HepG2 (cell line): Measurements from ENCODE around the gene HMCN2. TPM values are rescaled to one million over a fixed set of nuclear protein-coding genes. Genes with fewer than 3 reads are reported as not detected.

Experiments used
- ASH2L ChIP-seq: fragments of 300-600, 200-600 bp; sonication (generic); IDR thresholded peaks from 2 replicates; pipeline ENCODE4 v1.7.0; 2017; ENCODE audit warnings: low read depth, mild to moderate bottlenecking, moderate library complexity, mixed read lengths, low read length; ENCODE audit not compliant: insufficient read length
- BORCS8-MEF2B ChIP-seq: sonication (generic); formaldehyde crosslinking; IDR thresholded peaks from 2 replicates; pipeline ENCODE4 v1.8.0; 2022; ENCODE audit warnings: mild to moderate bottlenecking, missing genetic modification reagents
- CCDC6 ChIP-seq: sonication (generic); formaldehyde crosslinking; IDR thresholded peaks from 2 replicates; pipeline ENCODE4 v1.8.1; 2022; ENCODE audit warnings: mild to moderate bottlenecking, missing genetic modification reagents, moderate library complexity
- CEBPZ ChIP-seq: IDR thresholded peaks from 2 replicates; pipeline ENCODE4 v1.6.1; 2012; ENCODE audit warnings: low read length, improper control_type of control experiment
- FOSL2 ChIP-seq: sonication (generic); formaldehyde crosslinking; IDR thresholded peaks from 2 replicates; pipeline ENCODE4 v1.4.0; 2020; ENCODE audit warnings: missing genetic modification reagents
- HOXA9 ChIP-seq: sonication (generic); formaldehyde crosslinking; IDR thresholded peaks from 2 replicates; pipeline ENCODE4 v1.8.1; 2022; ENCODE audit warnings: missing genetic modification reagents, mild to moderate bottlenecking, moderate library complexity, borderline replicate concordance
- IRF9 ChIP-seq: sonication (generic); formaldehyde crosslinking; IDR thresholded peaks from 2 replicates; pipeline ENCODE4 v1.8.0; 2022; ENCODE audit warnings: missing genetic modification reagents, mild to moderate bottlenecking, borderline replicate concordance
- KDM2A ChIP-seq: sonication (generic); formaldehyde crosslinking; IDR thresholded peaks from 2 replicates; pipeline ENCODE4 v1.4.0; 2020; ENCODE audit warnings: low read depth, missing genetic modification reagents, borderline replicate concordance
- KMT2B ChIP-seq: IDR thresholded peaks from 2 replicates; pipeline ENCODE4 v1.6.1; 2016; ENCODE audit warnings: missing genetic modification reagents, missing compliant biosample characterization
- MED1 ChIP-seq: sonication (generic); formaldehyde crosslinking; IDR thresholded peaks from 2 replicates; pipeline ENCODE4 v1.4.0; 2020; ENCODE audit warnings: missing genetic modification reagents
- NRL ChIP-seq: sonication (generic); formaldehyde crosslinking; IDR thresholded peaks from 2 replicates; pipeline ENCODE4 v1.5.0; 2020; ENCODE audit warnings: missing genetic modification reagents, mild to moderate bottlenecking, moderate library complexity, borderline replicate concordance
- PAWR ChIP-seq: sonication (generic); formaldehyde crosslinking; IDR thresholded peaks from 2 replicates; pipeline ENCODE4 v1.4.0; 2020; ENCODE audit warnings: missing genetic modification reagents, mild to moderate bottlenecking, borderline replicate concordance
- SNAPC4 ChIP-seq: sonication (generic); formaldehyde crosslinking; IDR thresholded peaks from 2 replicates; pipeline ENCODE4 v1.4.0; 2020; ENCODE audit warnings: mild to moderate bottlenecking, missing genetic modification reagents
- SP5 ChIP-seq: IDR thresholded peaks from 2 replicates; pipeline ENCODE4 v1.6.1; 2016; ENCODE audit warnings: low read depth, borderline replicate concordance
- TBX2 ChIP-seq: sonication (generic); formaldehyde crosslinking; IDR thresholded peaks from 2 replicates; pipeline ENCODE4 v1.5.0; 2020; ENCODE audit warnings: missing genetic modification reagents, mild to moderate bottlenecking, borderline replicate concordance
- ZNF280B ChIP-seq: sonication (generic); formaldehyde crosslinking; IDR thresholded peaks from 2 replicates; pipeline ENCODE4 v1.5.0; 2020; ENCODE audit warnings: missing genetic modification reagents, mild to moderate bottlenecking, borderline replicate concordance
- ZNF326 ChIP-seq: sonication (generic); formaldehyde crosslinking; IDR thresholded peaks from 2 replicates; pipeline ENCODE4 v1.4.0; 2020; ENCODE audit warnings: missing genetic modification reagents, borderline replicate concordance
- ZSCAN12 ChIP-seq: sonication (generic); formaldehyde crosslinking; IDR thresholded peaks from 2 replicates; pipeline ENCODE4 v1.9.0; 2021; ENCODE audit warnings: mild to moderate bottlenecking, missing genetic modification reagents
- polyA plus RNA-seq, 8 experiments: library from polyadenylated mRNA; depleted of rRNA in 3 of 8; stranded (reverse) in 7 of 8; unstranded in 1 of 8; fragments of >200 nt; fragmentation: Illumina TruSeq in 4 of 8; extraction: Trizol in 4 of 8; gene quantifications; 2 replicates each; pipeline versions ENCODE4 v1.2.1 to v1.2.3, GENCODE V29; 2011 to 2016; ENCODE audit warnings: low read depth in 4 of 8, missing spikeins in 1 of 8, mixed read lengths in 1 of 8; ENCODE audit not compliant: insufficient read depth in 1 of 8
- total RNA-seq, 5 experiments: library from RNA; depleted of rRNA; stranded (reverse); fragments of >200 nt; fragmentation: Illumina TruSeq; extraction: Trizol; gene quantifications; 2 replicates each; pipeline ENCODE4 v1.2.3, GENCODE V29; 2016; ENCODE audit warnings: low read depth in 1 of 5

The HMCN2 gene
- total and polyA plus RNA-seq, 2 of the 13 experiments (the other 11 are each of a cell fraction or from before 2014, with no cell fraction given): 0.09 TPM; not detected in 1

GRCh38 chr9:130461218-130461630 is 195.7 kb downstream of the HMCN2 start (continued):
- TF ChIP-seq NRL (CRISPR knock-in tag): no peak
- no peak for TF ChIP-seq ZNF326
- TF ChIP-seq CEBPZ: no peak
- no peak for TF ChIP-seq MED1 (CRISPR knock-in tag)
- 0 out of 2 replicates have a peak, but pooled peaks have one; percentile 21 for TF ChIP-seq FOSL2 (CRISPR knock-in tag)
- no peak for TF ChIP-seq TBX2 (CRISPR knock-in tag)
- no peak for TF ChIP-seq ASH2L
- TF ChIP-seq KDM2A (CRISPR knock-in tag): peak; percentile 66; the same call in 1 of the 2 replicates
- TF ChIP-seq BORCS8-MEF2B (CRISPR knock-in tag): peak; percentile 26; the same call in 1 of the 2 replicates
- no peak for TF ChIP-seq CCDC6 (CRISPR knock-in tag)
- TF ChIP-seq HOXA9 (CRISPR knock-in tag): no peak
- TF ChIP-seq ZSCAN12 (CRISPR knock-in tag): no peak
- TF ChIP-seq ZNF280B (CRISPR knock-in tag): 0 out of 2 replicates have a peak, but pooled peaks have one; percentile 25
- no peak for TF ChIP-seq KMT2B
- peak; percentile 34; the same call in 1 of the 2 replicates for TF ChIP-seq IRF9
- TF ChIP-seq SP5: peak; percentile 14; the same call in 1 of the 2 replicates
- TF ChIP-seq SNAPC4 (CRISPR knock-in tag): no peak
- TF ChIP-seq PAWR: no peak
